Liver (tissue), 3 donors: Measurements from ENCODE around the gene RANBP1.

Experiments
- ATF3 ChIP-seq: IDR thresholded peaks from 2 replicates; pipeline ENCODE4 v1.6.1; 2016; ENCODE audit warnings: antibody characterized with exemption
- HNF4G ChIP-seq: IDR thresholded peaks from 2 replicates; pipeline ENCODE4 v1.6.1; 2016; ENCODE audit warnings: antibody characterized with exemption
- NR2F2 ChIP-seq: IDR thresholded peaks from 2 replicates; pipeline ENCODE4 v1.6.1; 2016; ENCODE audit warnings: antibody characterized with exemption
- RAD21 ChIP-seq, 2 donors: IDR thresholded peaks; 2 replicates each; pipeline ENCODE4 v1.6.1; 2016; ENCODE audit warnings: antibody characterized with exemption in 2 of 2, mild to moderate bottlenecking in 2 of 2
- SP1 ChIP-seq: IDR thresholded peaks from 2 replicates; pipeline ENCODE4 v1.6.1; 2018; ENCODE audit warnings: antibody characterized with exemption, mild to moderate bottlenecking
- TAF1 ChIP-seq: conservative IDR thresholded peaks from 2 replicates; pipeline ENCODE4 v1.6.1; 2016; ENCODE audit warnings: antibody characterized with exemption, mild to moderate bottlenecking
- TF ChIP-seq, protein P1 (sequence below): fragments of 150-350 bp; IDR thresholded peaks from 2 replicates; pipeline ENCODE4 v1.5.1; 2017; ENCODE audit warnings: improper control_type of control experiment, low read depth, low read length; ENCODE audit not compliant: missing input control
- donor health status: healthy.
- donor health status: healthy.

DNA sequence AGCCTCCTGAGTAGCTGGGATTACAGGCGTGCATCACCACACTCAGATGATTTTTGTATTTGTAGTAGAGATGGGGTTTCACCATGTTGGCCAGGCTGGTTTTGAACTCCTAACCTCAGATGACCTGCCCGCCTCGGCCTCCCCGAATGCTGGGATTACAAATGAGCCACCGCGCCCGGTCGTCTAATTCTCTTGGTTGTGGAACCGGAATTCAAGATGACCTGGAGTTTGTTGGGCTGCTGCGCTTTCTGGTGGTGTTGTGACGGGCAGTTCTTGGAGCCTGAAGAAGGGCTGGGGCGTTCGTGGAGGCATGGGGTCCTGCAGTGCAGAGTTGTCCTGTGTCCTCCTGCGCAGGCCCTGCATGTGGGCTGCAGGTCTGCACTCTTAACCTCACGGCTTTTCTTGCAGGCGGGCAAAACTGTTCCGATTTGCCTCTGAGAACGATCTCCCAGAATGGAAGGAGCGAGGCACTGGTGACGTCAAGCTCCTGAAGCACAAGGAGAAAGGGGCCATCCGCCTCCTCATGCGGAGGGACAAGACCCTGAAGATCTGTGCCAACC is 6.0 kb downstream of the RANBP1 start:
- TF ChIP-seq, protein P1, sequence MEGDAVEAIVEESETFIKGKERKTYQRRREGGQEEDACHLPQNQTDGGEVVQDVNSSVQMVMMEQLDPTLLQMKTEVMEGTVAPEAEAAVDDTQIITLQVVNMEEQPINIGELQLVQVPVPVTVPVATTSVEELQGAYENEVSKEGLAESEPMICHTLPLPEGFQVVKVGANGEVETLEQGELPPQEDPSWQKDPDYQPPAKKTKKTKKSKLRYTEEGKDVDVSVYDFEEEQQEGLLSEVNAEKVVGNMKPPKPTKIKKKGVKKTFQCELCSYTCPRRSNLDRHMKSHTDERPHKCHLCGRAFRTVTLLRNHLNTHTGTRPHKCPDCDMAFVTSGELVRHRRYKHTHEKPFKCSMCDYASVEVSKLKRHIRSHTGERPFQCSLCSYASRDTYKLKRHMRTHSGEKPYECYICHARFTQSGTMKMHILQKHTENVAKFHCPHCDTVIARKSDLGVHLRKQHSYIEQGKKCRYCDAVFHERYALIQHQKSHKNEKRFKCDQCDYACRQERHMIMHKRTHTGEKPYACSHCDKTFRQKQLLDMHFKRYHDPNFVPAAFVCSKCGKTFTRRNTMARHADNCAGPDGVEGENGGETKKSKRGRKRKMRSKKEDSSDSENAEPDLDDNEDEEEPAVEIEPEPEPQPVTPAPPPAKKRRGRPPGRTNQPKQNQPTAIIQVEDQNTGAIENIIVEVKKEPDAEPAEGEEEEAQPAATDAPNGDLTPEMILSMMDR = no peak
- no peak for TF ChIP-seq ATF3
- TF ChIP-seq RAD21 (IDR thresholded peaks at IDR 0.05) = no peak
- no peak for TF ChIP-seq SP1
- TF ChIP-seq HNF4G = no peak
- TF ChIP-seq NR2F2 = no peak
- TF ChIP-seq TAF1 = no peak
